Adipocyte (in vitro differentiated cells): ENCODE results near the gene MTIF2.
"Not testable (repeated sequence)": the region's sequence is repeated elsewhere in the genome, so short reads cannot be mapped to it uniquely, and the experiment has no call there.

Source experiments
- DNase-seq: peaks from one replicate; pipeline ENCODE4 v3.0.0-alpha.2; 2015; ENCODE audit warnings: low read depth
- H3K27me3 ChIP-seq: replicated peaks from 2 replicates; pipeline ENCODE4 v1.7.0; 2013; ENCODE audit warnings: mild to moderate bottlenecking, low read length, moderate library complexity; ENCODE audit not compliant: control insufficient read depth, insufficient read depth
- H3K36me3 ChIP-seq: 2 replicates; pipeline ENCODE4 v1.7.0; 2013; ENCODE audit warnings: low read length, mild to moderate bottlenecking, moderate library complexity; ENCODE audit not compliant: control insufficient read depth, insufficient read depth, severe bottlenecking
- H3K4me1 ChIP-seq: 2 replicates; pipeline ENCODE4 v1.7.0; 2013; ENCODE audit warnings: mild to moderate bottlenecking, low read length, moderate library complexity; ENCODE audit not compliant: control insufficient read depth, insufficient read depth
- H3K4me3 ChIP-seq: 2 replicates; pipeline ENCODE4 v1.7.0; 2013; ENCODE audit warnings: mild to moderate bottlenecking, low read length, moderate library complexity
- H3K9ac ChIP-seq: 2 replicates; pipeline ENCODE4 v1.7.0; 2013; ENCODE audit warnings: mild to moderate bottlenecking, low read length, moderate library complexity
- H3K9me3 ChIP-seq: 2 replicates; pipeline ENCODE4 v1.7.0; 2013; ENCODE audit warnings: mild to moderate bottlenecking, low read length, moderate library complexity; ENCODE audit not compliant: control insufficient read depth

Gene MTIF2

GRCh38 chr2:55268907-55269644 is at the start of gene MTIF2:
MTIF2 (minus strand) TSS chr2:55269231; CDS start chr2:55263858, 5,373 bp downstream.
- DNase-seq = peak; percentile 97

DNA sequence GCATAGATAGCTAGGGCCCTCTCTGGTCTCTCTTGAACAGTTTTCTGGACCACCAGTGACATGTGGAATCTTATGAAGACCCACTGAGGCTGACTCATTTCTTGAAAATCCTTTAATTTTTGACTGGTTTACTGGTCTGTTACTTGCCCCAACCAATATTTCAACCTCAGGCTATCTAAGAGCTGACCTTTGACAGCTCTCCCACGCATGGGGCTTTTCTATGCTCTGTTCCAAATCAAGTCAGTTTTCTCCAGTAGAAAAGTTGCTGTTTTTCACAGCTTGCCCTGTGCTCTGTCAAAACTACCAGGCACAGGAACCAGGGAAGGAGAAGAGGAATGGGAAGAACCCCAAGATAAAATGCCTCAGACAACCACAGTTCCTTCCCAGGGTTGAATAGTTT is 46.0 kb upstream of the MTIF2 start:
- Histone ChIP-seq H3K36me3 (peaks cover 57% of the 10 kb centered on the region), H3K4me1 (peaks cover 14% of the 10 kb centered on the region), H3K4me3 (no peak overlapping the region), H3K9ac (no peak overlapping the region), H3K9me3 (no peaks in the 10 kb centered on the region), H3K27me3 (no peaks in the 10 kb centered on the region)
- DNase-seq = no peak

More at GRCh38 chr2:55268907-55269644, at the start of gene MTIF2:
- Histone ChIP-seq H3K4me1 (peaks cover 13% of the 10 kb centered on the region), H3K36me3 (peaks cover 19% of the 10 kb centered on the region), H3K9me3 (no peaks in the 10 kb centered on the region), H3K27me3 (no peaks in the 10 kb centered on the region), H3K4me3 (peak within 1 kb of the TSS; percentile 100), H3K9ac (peak within 1 kb of the TSS; percentile 99)

DNA sequence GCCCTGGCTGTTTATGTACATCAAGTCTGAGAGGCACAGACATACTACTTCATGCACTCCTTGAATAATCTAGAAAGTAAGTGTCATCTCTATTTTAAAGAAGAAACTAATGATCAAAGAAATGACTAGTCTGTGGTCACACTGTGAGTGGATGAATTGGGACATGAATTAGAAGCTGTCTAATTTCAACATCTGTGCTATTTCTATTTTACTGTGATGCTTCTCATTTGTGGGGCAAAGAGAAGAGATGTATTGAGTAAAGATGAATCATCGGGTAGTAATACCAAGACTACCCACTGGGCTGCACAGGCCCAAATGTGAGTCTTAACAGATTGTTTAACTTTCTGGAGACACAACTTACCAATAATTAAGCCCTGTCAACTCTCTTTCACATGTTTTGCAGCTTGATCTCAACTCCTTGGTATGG is 42.4 kb upstream of the MTIF2 start:
- Histone ChIP-seq H3K36me3 (peaks cover 50% of the 10 kb centered on the region), H3K9me3 (no peaks in the 10 kb centered on the region), H3K4me1 (peaks cover 22% of the 10 kb centered on the region), H3K4me3 (peak overlapping the region; percentile 35), H3K27me3 (no peaks in the 10 kb centered on the region), H3K9ac (no peak overlapping the region)
- DNase-seq = peak; percentile 43

- no peaks in the 10 kb centered on the region for H3K27me3 ChIP-seq
- DNase-seq = peak; percentile 62
- no peak overlapping the region for H3K4me3 ChIP-seq
- H3K9ac ChIP-seq = no peak overlapping the region
- H3K36me3 ChIP-seq = peaks cover 42% of the 10 kb centered on the region
- H3K9me3 ChIP-seq = no peaks in the 10 kb centered on the region
- peaks cover 22% of the 10 kb centered on the region for H3K4me1 ChIP-seq
Measured at GRCh38 chr2:55309446-55309845, 40.4 kb upstream of the MTIF2 start.

- no peaks in the 10 kb centered on the region for H3K9me3 ChIP-seq
- no peak for DNase-seq
- no peak overlapping the region for H3K9ac ChIP-seq
- no peaks in the 10 kb centered on the region for H3K27me3 ChIP-seq
- no peaks in the 10 kb centered on the region for H3K4me1 ChIP-seq
- peaks cover 41% of the 10 kb centered on the region for H3K36me3 ChIP-seq
- H3K4me3 ChIP-seq = no peak overlapping the region
Measured at GRCh38 chr2:55302241-55302640, 33.2 kb upstream of the MTIF2 start.

DNA sequence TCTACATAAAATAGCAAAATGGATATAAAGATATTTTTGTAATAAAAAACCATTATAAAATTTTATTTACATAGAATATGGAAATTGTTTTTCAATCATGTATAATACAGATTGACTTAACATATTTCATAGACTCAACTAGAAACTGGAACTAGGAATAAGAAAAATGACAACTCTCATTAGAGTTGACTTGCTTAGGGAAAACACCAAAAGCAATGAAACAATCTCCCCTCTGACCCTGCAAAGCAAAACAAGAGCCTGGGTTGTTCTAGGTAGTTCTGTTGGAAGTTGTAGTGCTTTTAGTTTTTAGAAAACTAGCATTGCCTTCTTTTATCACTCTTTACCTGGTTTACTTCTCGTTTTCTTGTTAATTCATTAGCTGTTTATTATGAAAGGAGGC is 32.2 kb upstream of the MTIF2 start:
- Histone ChIP-seq H3K4me1 (no peaks in the 10 kb centered on the region), H3K9ac (no peak overlapping the region), H3K27me3 (no peaks in the 10 kb centered on the region), H3K9me3 (no peaks in the 10 kb centered on the region), H3K36me3 (peaks cover 43% of the 10 kb centered on the region), H3K4me3 (no peak overlapping the region)
- no peak for DNase-seq

GRCh38 chr2:55296393-55296792 is 27.4 kb upstream of the MTIF2 start:
- Histone ChIP-seq H3K9me3 (no peaks in the 10 kb centered on the region), H3K9ac (no peak overlapping the region), H3K4me3 (no peak overlapping the region), H3K27me3 (no peaks in the 10 kb centered on the region), H3K4me1 (peaks cover 7% of the 10 kb centered on the region), H3K36me3 (peaks cover 41% of the 10 kb centered on the region)
- no peak for DNase-seq

GRCh38 chr2:55283083-55283482 is 14.1 kb upstream of the MTIF2 start:
- Histone ChIP-seq H3K4me3 (peak overlapping the region; percentile 89), H3K9ac (peak overlapping the region; percentile 90), H3K27me3 (no peaks in the 10 kb centered on the region), H3K4me1 (peaks cover 19% of the 10 kb centered on the region), H3K9me3 (no peaks in the 10 kb centered on the region), H3K36me3 (peaks cover 6% of the 10 kb centered on the region)
- no peak for DNase-seq

- peak; percentile 73 for DNase-seq
- Histone ChIP-seq H3K4me3 (peak overlapping the region; percentile 89), H3K4me1 (peaks cover 12% of the 10 kb centered on the region), H3K27me3 (no peaks in the 10 kb centered on the region), H3K9ac (peak overlapping the region; percentile 90), H3K36me3 (peaks cover 6% of the 10 kb centered on the region), H3K9me3 (no peaks in the 10 kb centered on the region)
Measured at GRCh38 chr2:55282110-55282917, 13.3 kb upstream of the MTIF2 start.

DNA sequence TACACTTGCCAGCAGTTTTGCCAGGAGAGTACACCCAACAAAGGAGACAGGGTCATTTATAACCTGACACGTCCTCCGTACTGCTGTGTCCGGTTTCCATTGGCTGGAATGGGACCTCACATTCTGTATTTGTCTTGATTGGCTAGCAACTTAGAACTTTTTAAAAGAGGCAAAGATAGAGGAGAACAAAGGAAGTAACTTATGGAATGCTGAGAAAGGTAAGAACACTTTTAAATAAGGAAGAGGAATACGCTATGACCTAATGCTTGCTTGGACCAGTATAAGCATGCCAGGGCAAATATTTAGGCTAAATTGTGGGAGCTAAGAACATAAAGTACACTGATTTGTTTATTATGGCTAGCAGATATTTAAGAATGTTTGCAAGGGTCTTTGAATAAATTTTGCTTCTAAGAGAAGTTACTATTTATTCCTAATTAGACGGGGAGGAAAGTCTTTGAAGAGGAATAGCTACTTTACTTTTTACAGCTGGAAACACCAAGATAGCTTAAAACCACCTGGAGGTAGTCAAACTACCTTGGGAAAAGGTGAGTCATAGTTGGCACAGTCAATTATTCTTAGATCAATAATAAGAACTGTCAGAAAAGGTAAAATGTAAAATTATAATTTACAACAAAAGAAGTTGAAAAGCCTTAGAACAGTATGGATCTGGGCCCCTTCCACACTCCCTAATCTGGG is 12.0 kb upstream of the MTIF2 start:
- H3K4me3 ChIP-seq, H3K9me3 ChIP-seq, H3K36me3 ChIP-seq, H3K27me3 ChIP-seq, H3K9ac ChIP-seq, DNase-seq: not testable (repeated sequence)
- H3K4me1 ChIP-seq = peaks cover 12% of the 10 kb centered on the region

- H3K9ac ChIP-seq = not testable (repeated sequence)
Measured at GRCh38 chr2:55279859-55280424, 10.9 kb upstream of the MTIF2 start.

More at GRCh38 chr2:55279859-55280424, 10.9 kb upstream of the MTIF2 start:
- DNase-seq, H3K27me3 ChIP-seq, H3K9me3 ChIP-seq, H3K4me3 ChIP-seq, H3K36me3 ChIP-seq: not testable (repeated sequence)
- H3K4me1 ChIP-seq = peaks cover 12% of the 10 kb centered on the region
